Measurements from ENCODE around the gene BUB1B.
"Not testable (repeated sequence)": the region's sequence is repeated elsewhere in the genome, so short reads cannot be mapped to it uniquely, and the experiment has no call there.

GRCh38 chr15:40167374-40167773, 6.5 kb downstream of the BUB1B start:
- not testable (repeated sequence) for TF ChIP-seq TAF1 (IDR thresholded peaks at IDR 0.05; ENCODE audit: low read depth, low read length); POLR2A (IDR thresholded peaks at IDR 0.05; ENCODE audit: low read depth, low read length); POLR2AphosphoS5 (IDR thresholded peaks at IDR 0.05; ENCODE audit: low read depth, low read length); POU2F2 (IDR thresholded peaks at IDR 0.05; ENCODE audit: low read depth, low read length); SPI1 (IDR thresholded peaks at IDR 0.05; ENCODE audit: low read depth, low read length); PAX5 (IDR thresholded peaks at IDR 0.05; ENCODE audit: insufficient read depth, low read length, severe bottlenecking)

Measured in GM12891 (cell line).